ENCODE results near the gene UQCRQ. TPM values are rescaled to one million over a fixed set of nuclear protein-coding genes. Genes with fewer than 3 reads are reported as not detected.

The UQCRQ gene
- total RNA-seq, 4 donors from 2014 or later: 113 to 184 (median 126) TPM

- Histone ChIP-seq H3K4me1 (peaks cover 0 to 12% (median 0%) of the 10 kb centered on the region in 4 donors), H3K27ac (replicated peaks in 1 of 4) (no peak overlapping the region), H3K27me3 (no peaks in the 10 kb centered on the region), H3K4me3 (no peak overlapping the region), H3K36me3 (peaks cover 47 to 83% (median 74%) of the 10 kb centered on the region in 4 donors), H3K9me3 (no peaks in the 10 kb centered on the region)
- TF ChIP-seq CTCF (IDR thresholded peaks at IDR 0.05) (no peak), POLR2A (IDR thresholded peaks at IDR 0.05; ENCODE audit: low read depth) (no peak)
- intact Hi-C loops (cut with DNase I): no loop called here
- DNase-seq (ENCODE audit: extremely low spot score): no peak
- 87% methylated on average over 4 of the region's 4 CpGs for WGBS
These were observed 29.4 kb downstream of the UQCRQ start for GRCh38 chr5:132895719-132896305.

GRCh38 chr5:132896685-132897084 lies 30.2 kb downstream of the UQCRQ start:
- TF ChIP-seq POLR2A (IDR thresholded peaks at IDR 0.05; ENCODE audit: low read depth) (no peak), POLR2AphosphoS5 (IDR thresholded peaks at IDR 0.05) (no peak), EP300 (IDR thresholded peaks at IDR 0.05) (no peak), CTCF (IDR thresholded peaks at IDR 0.05) (no peak)
- H3K4me1 ChIP-seq: peaks cover 0 to 12% (median 0%) of the 10 kb centered on the region in 4 donors
- intact Hi-C loops (cut with DNase I): no loop called here
- no peak for DNase-seq (ENCODE audit: extremely low spot score)
- peaks cover 47 to 82% (median 69%) of the 10 kb centered on the region in 4 donors for H3K36me3 ChIP-seq
- H3K27ac ChIP-seq (replicated peaks in 1 of 4): no peak overlapping the region
- H3K27me3 ChIP-seq: no peaks in the 10 kb centered on the region
- WGBS: 82% methylated on average over 7 of the region's 7 CpGs
- no peak overlapping the region for H3K4me3 ChIP-seq
- H3K9me3 ChIP-seq: no peaks in the 10 kb centered on the region

- DNase-seq (ENCODE audit: extremely low spot score): no peak
- no peak overlapping the region for H3K27ac ChIP-seq (replicated peaks in 1 of 4)
- no peak for TF ChIP-seq CTCF (IDR thresholded peaks at IDR 0.05)
- TF ChIP-seq EP300 (IDR thresholded peaks at IDR 0.05): no peak
- TF ChIP-seq POLR2AphosphoS5 (IDR thresholded peaks at IDR 0.05): no peak
- no peak for TF ChIP-seq POLR2A (IDR thresholded peaks at IDR 0.05; ENCODE audit: low read depth)
- H3K27me3 ChIP-seq: no peaks in the 10 kb centered on the region
- no peaks in the 10 kb centered on the region for H3K9me3 ChIP-seq
- intact Hi-C loops (cut with DNase I): no loop called here
- H3K4me3 ChIP-seq: no peak overlapping the region
- H3K36me3 ChIP-seq: peaks cover 38 to 79% (median 68%) of the 10 kb centered on the region in 4 donors
- H3K4me1 ChIP-seq: peaks cover 0 to 12% (median 0%) of the 10 kb centered on the region in 4 donors
- 86% methylated on average over 3 of the region's 3 CpGs for WGBS
These were observed 31.7 kb downstream of the UQCRQ start for GRCh38 chr5:132898094-132898493.

- Histone ChIP-seq H3K27me3 (no peaks in the 10 kb centered on the region), H3K4me1 (peaks cover 0 to 6% (median 0%) of the 10 kb centered on the region in 4 donors)
- WGBS: 77% methylated on average over 4 of the region's 4 CpGs
These were observed 34.6 kb downstream of the UQCRQ start for GRCh38 chr5:132901036-132901435.

More at GRCh38 chr5:132901036-132901435, 34.6 kb downstream of the UQCRQ start:
- TF ChIP-seq POLR2A (IDR thresholded peaks at IDR 0.05; ENCODE audit: low read depth) (no peak), POLR2AphosphoS5 (IDR thresholded peaks at IDR 0.05) (no peak), CTCF (IDR thresholded peaks at IDR 0.05) (no peak), EP300 (IDR thresholded peaks at IDR 0.05) (no peak)
- Histone ChIP-seq H3K36me3 (peaks cover 22 to 58% (median 48%) of the 10 kb centered on the region in 4 donors), H3K4me3 (no peak overlapping the region), H3K27ac (replicated peaks in 1 of 4) (no peak overlapping the region), H3K9me3 (no peaks in the 10 kb centered on the region)
- no peak for DNase-seq (ENCODE audit: extremely low spot score)
- intact Hi-C loops (cut with DNase I): no loop called here
